ENCODE measurements around the gene TXNDC16. TPM values are rescaled to one million over a fixed set of nuclear protein-coding genes. Genes with fewer than 3 reads are reported as not detected.

TXNDC16 gene
- total and polyA plus RNA-seq, 8 donors, result 1.4 to 30.3 (median 5.1) TPM

GRCh38 chr14:52545584-52546317 is 6.6 kb downstream of the TXNDC16 start:
- 45 to 69% (median 51%) methylated on average over 7 of the region's 7 CpGs for WGBS, 5 donors
- no peak for DNase-seq
- H3K4me3 ChIP-seq, result no peak overlapping the region
- H3K27ac ChIP-seq, result peak overlapping the region in 1 of 5 donors; percentile 17
- TF ChIP-seq CTCF (IDR thresholded peaks at IDR 0.05) (no peak), POLR2A (IDR thresholded peaks at IDR 0.05) (no peak), POLR2AphosphoS5 (IDR thresholded peaks at IDR 0.05) (no peak)
- peaks cover 0 to 12% (median 5%) of the 10 kb centered on the region in 4 donors for H3K36me3 ChIP-seq
- intact Hi-C loops (cut with DNase I; ENCODE audit: low total_unique reads), result no loop called here
- H3K4me1 ChIP-seq, result peaks cover 0 to 31% (median 15%) of the 10 kb centered on the region in 4 donors
- no peaks in the 10 kb centered on the region for H3K27me3 ChIP-seq
- H3K9me3 ChIP-seq, result no peaks in the 10 kb centered on the region

- Histone ChIP-seq H3K4me1 (no peaks in the 10 kb centered on the region), H3K27ac (no peak overlapping the region), H3K9me3 (no peaks in the 10 kb centered on the region), H3K27me3 (no peaks in the 10 kb centered on the region), H3K4me3 (no peak overlapping the region), H3K36me3 (peaks cover 0 to 63% (median 57%) of the 10 kb centered on the region in 4 donors)
- TF ChIP-seq EP300 (IDR thresholded peaks at IDR 0.05), result no peak
- TF ChIP-seq CTCF (IDR thresholded peaks at IDR 0.05), result no peak
- no peak for TF ChIP-seq POLR2AphosphoS5 (IDR thresholded peaks at IDR 0.05)
- TF ChIP-seq POLR2A (IDR thresholded peaks at IDR 0.05), result no peak
- 71 to 77% (median 74%) methylated on average over 2 of the region's 2 CpGs for WGBS, 5 donors
- no peak for DNase-seq
- intact Hi-C loops (cut with DNase I; ENCODE audit: low total_unique reads), result no loop called here
Observed at GRCh38 chr14:52538623-52539022, 13.7 kb downstream of the TXNDC16 start.

- Histone ChIP-seq H3K27me3 (no peaks in the 10 kb centered on the region), H3K27ac (no peak overlapping the region), H3K4me3 (no peak overlapping the region), H3K9me3 (no peaks in the 10 kb centered on the region), H3K36me3 (peaks cover 0 to 79% (median 70%) of the 10 kb centered on the region in 4 donors), H3K4me1 (no peaks in the 10 kb centered on the region)
- DNase-seq, result no peak
- intact Hi-C loops (cut with DNase I; ENCODE audit: low total_unique reads), result no loop called here
- TF ChIP-seq EP300 (IDR thresholded peaks at IDR 0.05), result no peak
- TF ChIP-seq POLR2A (IDR thresholded peaks at IDR 0.05), result no peak
- no peak for TF ChIP-seq CTCF (IDR thresholded peaks at IDR 0.05)
- 88 to 96% (median 94%) methylated on average over 3 of the region's 3 CpGs for WGBS, 5 donors
Observed at GRCh38 chr14:52536269-52536668, 16.0 kb downstream of the TXNDC16 start.

GRCh38 chr14:52531481-52531880 is 20.8 kb downstream of the TXNDC16 start:
- H3K4me3 ChIP-seq, result no peak overlapping the region
- H3K36me3 ChIP-seq, result peaks cover 0 to 57% (median 52%) of the 10 kb centered on the region in 4 donors
- no peaks in the 10 kb centered on the region for H3K4me1 ChIP-seq
- H3K9me3 ChIP-seq, result no peaks in the 10 kb centered on the region
- H3K27me3 ChIP-seq, result no peaks in the 10 kb centered on the region
- H3K27ac ChIP-seq, result no peak overlapping the region
- no peak for DNase-seq
- no peak for TF ChIP-seq POLR2A (IDR thresholded peaks at IDR 0.05)
- TF ChIP-seq CTCF (IDR thresholded peaks at IDR 0.05), result no peak
- TF ChIP-seq EP300 (IDR thresholded peaks at IDR 0.05), result no peak
- no peak for TF ChIP-seq POLR2AphosphoS5 (IDR thresholded peaks at IDR 0.05)
- intact Hi-C loops (cut with DNase I; ENCODE audit: low total_unique reads), result no loop called here

Measured in stomach (tissue), 9 donors.